Skin epidermis (tissue), 12 donors: Measurements from ENCODE around the gene SEC23A.
A peak's percentile ranks its signal among the peaks of the same experiment; 100 is the strongest.
"Not testable (repeated sequence)": the region's sequence is repeated elsewhere in the genome, so short reads cannot be mapped to it uniquely, and the experiment has no call there.

ENCODE experiments used
- H3K27ac ChIP-seq, 21 experiments: fragments of 200-600 bp; sonication (generic) in 11 of 21; one replicate each; pipeline ENCODE4 v1.5.0; 2020; ENCODE audit warnings: mild to moderate bottlenecking in 3 of 21, inconsistent platforms in 2 of 21, moderate library complexity in 2 of 21
- H3K4me3 ChIP-seq, 7 experiments: fragments of 200-600 bp; sonication (generic) in 2 of 7; one replicate each; pipeline ENCODE4 v1.5.0; 2020; ENCODE audit warnings: inconsistent platforms in 2 of 7, mild to moderate bottlenecking in 2 of 7, moderate library complexity in 1 of 7

Gene SEC23A

GRCh38 chr14:39035336-39035735, 67.7 kb downstream of the SEC23A start:
- Histone ChIP-seq H3K4me3 (no peak overlapping the region), H3K27ac (no peak overlapping the region)

- no peak overlapping the region for H3K4me3 ChIP-seq
- H3K27ac ChIP-seq, result no peak overlapping the region
Measured at GRCh38 chr14:39034481-39035296, 68.3 kb downstream of the SEC23A start.

- Histone ChIP-seq H3K4me3 (no peak overlapping the region), H3K27ac (no peak overlapping the region)
Measured at GRCh38 chr14:39033371-39033770, 69.7 kb downstream of the SEC23A start.

- Histone ChIP-seq H3K27ac (no peak overlapping the region), H3K4me3 (no peak overlapping the region)
Measured at GRCh38 chr14:39030209-39030608, 72.8 kb downstream of the SEC23A start.

- Histone ChIP-seq H3K4me3 (no peak overlapping the region), H3K27ac (no peak overlapping the region)
Measured at GRCh38 chr14:39029789-39030188, 73.2 kb downstream of the SEC23A start.

- no peak overlapping the region for H3K4me3 ChIP-seq
- H3K27ac ChIP-seq, result no peak overlapping the region
Measured at GRCh38 chr14:39028620-39029019, 74.4 kb downstream of the SEC23A start.

- no peak overlapping the region for H3K4me3 ChIP-seq
- no peak overlapping the region for H3K27ac ChIP-seq
Measured at GRCh38 chr14:39025810-39026627, 77.0 kb downstream of the SEC23A start.

- Histone ChIP-seq H3K27ac (no peak overlapping the region), H3K4me3 (no peak overlapping the region)
Measured at GRCh38 chr14:39025250-39025809, 77.7 kb downstream of the SEC23A start.

GRCh38 chr14:39023939-39024871, 78.8 kb downstream of the SEC23A start:
- Histone ChIP-seq H3K4me3 (no peak overlapping the region), H3K27ac (no peak overlapping the region)

GRCh38 chr14:39017096-39018016, 85.7 kb downstream of the SEC23A start:
- not testable (repeated sequence) for H3K27ac ChIP-seq
- peak overlapping the region in 3 of 7 experiments; percentile 6 to 19 (median 13) for H3K4me3 ChIP-seq

GRCh38 chr14:39016733-39017095, 86.3 kb downstream of the SEC23A start:
- Histone ChIP-seq H3K27ac (no peak overlapping the region), H3K4me3 (peak overlapping the region in 2 of 7 experiments; percentile 6 to 19)

GRCh38 chr14:39015964-39016577, 87.0 kb downstream of the SEC23A start:
- no peak overlapping the region for H3K27ac ChIP-seq
- no peak overlapping the region for H3K4me3 ChIP-seq

- no peak overlapping the region for H3K27ac ChIP-seq
- H3K4me3 ChIP-seq, result no peak overlapping the region
Measured at GRCh38 chr14:39015360-39015961, 87.6 kb downstream of the SEC23A start.

GRCh38 chr14:39014460-39014859, 88.6 kb downstream of the SEC23A start:
- no peak overlapping the region for H3K27ac ChIP-seq
- no peak overlapping the region for H3K4me3 ChIP-seq

- not testable (repeated sequence) for H3K4me3 ChIP-seq, H3K27ac ChIP-seq
Measured at GRCh38 chr14:39008965-39009364, 94.1 kb downstream of the SEC23A start.

- Histone ChIP-seq H3K4me3 (no peak overlapping the region), H3K27ac (no peak overlapping the region)
Measured at GRCh38 chr14:39006721-39007410, 96.2 kb downstream of the SEC23A start.
